Neuronal stem cell (in vitro differentiated cells): Measurements from ENCODE around the gene TDRD5.

Source experiments
- DNase-seq: peaks from one replicate; pipeline ENCODE4 v3.0.0-alpha.2; 2013; ENCODE audit warnings: low spot score
- H2AFZ ChIP-seq: one replicate; pipeline ENCODE4 v1.6.1; 2013; ENCODE audit warnings: mild to moderate bottlenecking, low read length, inconsistent platforms
- H2AK5ac ChIP-seq: 2 replicates; pipeline ENCODE4 v1.6.1; 2013; ENCODE audit warnings: low read depth, mild to moderate bottlenecking, inconsistent platforms, low read length, moderate library complexity, mixed read lengths
- H2BK120ac ChIP-seq: 2 replicates; pipeline ENCODE4 v1.6.1; 2013; ENCODE audit warnings: low read depth, mild to moderate bottlenecking, inconsistent platforms, low read length, moderate library complexity, mixed read lengths
- H2BK12ac ChIP-seq: one replicate; pipeline ENCODE4 v1.6.1; 2013; ENCODE audit warnings: low read length, inconsistent platforms
- H2BK15ac ChIP-seq: 2 replicates; pipeline ENCODE4 v1.6.1; 2013; ENCODE audit warnings: mild to moderate bottlenecking, low read length, inconsistent platforms, mixed read lengths
- H2BK5ac ChIP-seq: one replicate; pipeline ENCODE4 v1.6.1; 2013; ENCODE audit warnings: inconsistent platforms, mild to moderate bottlenecking, low read length, moderate library complexity
- H3K14ac ChIP-seq: one replicate; pipeline ENCODE4 v1.6.1; 2013; ENCODE audit warnings: low read length, inconsistent platforms
- H3K18ac ChIP-seq: 2 replicates; pipeline ENCODE4 v1.6.1; 2013; ENCODE audit warnings: low read length, inconsistent platforms
- H3K23ac ChIP-seq: 2 replicates; pipeline ENCODE4 v1.6.1; 2013; ENCODE audit warnings: low read depth, mild to moderate bottlenecking, mixed read lengths, low read length, inconsistent platforms; ENCODE audit not compliant: poor library complexity
- H3K27ac ChIP-seq: replicated peaks from 3 replicates; pipeline ENCODE4 v1.5.1; 2013; ENCODE audit warnings: low read length, inconsistent platforms
- H3K27me3 ChIP-seq, 3 experiments: 2 replicates each; pipeline ENCODE4 v1.6.1; 2013; ENCODE audit warnings: low read length in 3 of 3, mild to moderate bottlenecking in 2 of 3, inconsistent platforms in 1 of 3, low read depth in 1 of 3, mixed read lengths in 1 of 3, moderate library complexity in 1 of 3; ENCODE audit not compliant: control insufficient read depth in 3 of 3, insufficient read depth in 3 of 3
- H3K36me3 ChIP-seq, 2 donors: replicated peaks in 1 of 2; 2 replicates each; pipeline ENCODE4 v1.6.1; 2013; ENCODE audit warnings: low read length in 2 of 2; ENCODE audit not compliant: control insufficient read depth in 2 of 2, insufficient read depth in 2 of 2
- H3K4ac ChIP-seq: 2 replicates; pipeline ENCODE4 v1.6.1; 2013; ENCODE audit warnings: inconsistent platforms, mild to moderate bottlenecking, low read length, moderate library complexity
- H3K4me1 ChIP-seq, 2 donors: 1 replicate in 1 of 2; 2 replicates in 1 of 2; pipeline ENCODE4 v1.6.1; 2013; ENCODE audit warnings: low read length in 2 of 2, low read depth in 1 of 2; ENCODE audit not compliant: control insufficient read depth in 2 of 2, insufficient read depth in 1 of 2
- H3K4me2 ChIP-seq: one replicate; pipeline ENCODE4 v1.6.1; 2013; ENCODE audit warnings: mild to moderate bottlenecking, low read length, inconsistent platforms; ENCODE audit not compliant: insufficient read depth, poor library complexity, severe bottlenecking
- H3K4me3 ChIP-seq, 2 donors: 2 replicates each; pipeline ENCODE4 v1.5.1; 2013; ENCODE audit warnings: low read length in 2 of 2, mild to moderate bottlenecking in 2 of 2, inconsistent platforms in 1 of 2, moderate library complexity in 1 of 2
- H3K79me1 ChIP-seq: one replicate; pipeline ENCODE4 v1.6.1; 2013; ENCODE audit warnings: low read depth, mild to moderate bottlenecking, inconsistent platforms, low read length, moderate library complexity
- H3K9ac ChIP-seq: one replicate; pipeline ENCODE4 v1.6.1; 2013; ENCODE audit warnings: mild to moderate bottlenecking, low read depth, low read length, inconsistent platforms; ENCODE audit not compliant: poor library complexity
- H3K9me3 ChIP-seq, 2 donors: replicated peaks in 1 of 2; 2 replicates each; pipeline versions ENCODE3 to v1.6.1; 2013; ENCODE audit warnings: low read length in 2 of 2, mild to moderate bottlenecking in 2 of 2, inconsistent platforms in 1 of 2, low read depth in 1 of 2, mixed read lengths in 1 of 2, moderate library complexity in 1 of 2; ENCODE audit not compliant: control insufficient read depth in 2 of 2, insufficient read depth in 1 of 2
- H4K8ac ChIP-seq: one replicate; pipeline ENCODE4 v1.6.1; 2013; ENCODE audit warnings: low read depth, mild to moderate bottlenecking, inconsistent platforms, low read length, moderate library complexity
- H4K91ac ChIP-seq: one replicate; pipeline ENCODE4 v1.6.1; 2013; ENCODE audit warnings: low read length, low read depth, mild to moderate bottlenecking, inconsistent platforms; ENCODE audit not compliant: poor library complexity
- WGBS, 2 donors: extraction: QIAGEN DNeasy Blood & Tissue Kit; methylation state at CpG; one replicate each; pipeline ENCODE4 v1.1.7; 2013; ENCODE audit warnings: missing lambda C conversion rate in 2 of 2, mixed read lengths in 1 of 2; ENCODE audit not compliant: insufficient read length in 2 of 2, insufficient replicate concordance in 1 of 2; ENCODE audit errors: extremely low coverage in 2 of 2; 5-methylcytosine and 5-hydroxymethylcytosine counted together

The TDRD5 gene

GRCh38 chr1:179575497-179576314, 15.9 kb upstream of the TDRD5 start, which contains the start of gene NPHS2:
Gene NPHS2, minus strand, starts transcription at chr1:179575948. Its CDS starts 84 bp downstream, at chr1:179575864.
- peak within 1 kb of the TSS; percentile 27 for H3K9ac ChIP-seq
- peaks cover 0 to 63% (median 27%) of the 10 kb centered on the region in 3 experiments for H3K27me3 ChIP-seq
- peak within 1 kb of the TSS; percentile 45 for H2BK15ac ChIP-seq
- no peak within 1 kb of the TSS for H3K14ac ChIP-seq
- no peak for DNase-seq
- H3K4ac ChIP-seq = no peak within 1 kb of the TSS
- no peak within 1 kb of the TSS for H2BK120ac ChIP-seq
- H2AK5ac ChIP-seq = no peak within 1 kb of the TSS
- H4K8ac ChIP-seq = no peak within 1 kb of the TSS
- H3K18ac ChIP-seq = no peak within 1 kb of the TSS
- peak within 1 kb of the TSS in 1 of 2 donors; percentile 75 for H3K4me3 ChIP-seq
- H2AFZ ChIP-seq = peak within 1 kb of the TSS; percentile 66
- H3K23ac ChIP-seq = no peak within 1 kb of the TSS
- H3K9me3 ChIP-seq = no peaks in the 10 kb centered on the region
- H3K4me2 ChIP-seq = peak within 1 kb of the TSS; percentile 77
- no peak within 1 kb of the TSS for H2BK12ac ChIP-seq
- no CpG with 5 or more reads among the region's 77 CpGs for WGBS, 2 donors
- no peaks in the 10 kb centered on the region for H3K36me3 ChIP-seq
- no peak within 1 kb of the TSS for H4K91ac ChIP-seq
- no peak within 1 kb of the TSS for H3K27ac ChIP-seq
- H3K4me1 ChIP-seq = peaks cover 0 to 3% of the 10 kb centered on the region in 2 donors
- no peak within 1 kb of the TSS for H2BK5ac ChIP-seq
- no peaks in the 10 kb centered on the region for H3K79me1 ChIP-seq

DNA sequence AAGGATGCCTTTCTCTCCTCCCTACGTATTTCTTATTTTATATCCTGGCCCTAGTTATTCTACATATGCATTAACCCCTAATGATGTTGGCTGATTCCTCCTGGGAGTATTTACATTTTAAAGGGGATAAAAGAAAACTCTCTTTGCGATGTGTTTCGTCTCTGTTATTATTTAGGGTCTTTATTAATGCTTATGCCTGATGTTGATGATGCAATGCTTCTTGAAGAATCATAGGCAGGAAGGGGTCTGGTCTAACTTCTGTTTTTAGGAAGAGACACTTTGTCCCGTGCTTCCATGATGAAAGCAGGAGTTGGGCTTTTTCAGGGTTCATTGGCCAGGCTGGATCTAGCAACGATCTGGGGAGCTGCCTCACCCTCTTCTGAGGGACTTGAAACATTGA, 15.1 kb upstream of the TDRD5 start:
- no peak for DNase-seq

GRCh38 chr1:179583771-179584320, 7.8 kb upstream of the TDRD5 start:
- Histone ChIP-seq H4K91ac (no peak overlapping the region), H3K18ac (no peak overlapping the region), H2AFZ (no peak overlapping the region), H2AK5ac (no peak overlapping the region), H3K4me2 (no peak overlapping the region), H2BK15ac (no peak overlapping the region), H3K4ac (no peak overlapping the region), H3K9ac (no peak overlapping the region), H2BK12ac (no peak overlapping the region), H3K9me3 (no peaks in the 10 kb centered on the region), H4K8ac (no peak overlapping the region), H3K14ac (no peak overlapping the region), H3K36me3 (no peaks in the 10 kb centered on the region), H3K4me1 (peaks cover 0 to 2% of the 10 kb centered on the region in 2 donors), H3K27ac (no peak overlapping the region), H3K27me3 (peaks cover 0 to 41% (median 0%) of the 10 kb centered on the region in 3 experiments), H3K79me1 (no peaks in the 10 kb centered on the region), H3K4me3 (no peak overlapping the region), H2BK5ac (no peak overlapping the region), H3K23ac (no peak overlapping the region), H2BK120ac (no peak overlapping the region)
- DNase-seq = no peak
- WGBS, 2 donors = no CpG with 5 or more reads among the region's 5 CpGs

More for the DNA sequence above, 15.1 kb upstream of the TDRD5 start:
- WGBS, 2 donors = no CpG with 5 or more reads among the region's 5 CpGs
- Histone ChIP-seq H3K4ac (no peak overlapping the region), H3K27ac (no peak overlapping the region), H2AFZ (no peak overlapping the region), H3K27me3 (peaks cover 0 to 63% (median 27%) of the 10 kb centered on the region in 3 experiments), H2AK5ac (no peak overlapping the region), H2BK5ac (no peak overlapping the region), H3K79me1 (no peaks in the 10 kb centered on the region), H3K36me3 (no peaks in the 10 kb centered on the region), H3K23ac (no peak overlapping the region), H4K8ac (no peak overlapping the region), H3K4me2 (no peak overlapping the region), H4K91ac (no peak overlapping the region), H3K14ac (no peak overlapping the region), H3K9ac (no peak overlapping the region), H3K4me3 (no peak overlapping the region), H3K4me1 (peaks cover 0 to 3% of the 10 kb centered on the region in 2 donors), H2BK12ac (no peak overlapping the region), H3K9me3 (no peaks in the 10 kb centered on the region), H2BK120ac (no peak overlapping the region), H2BK15ac (no peak overlapping the region), H3K18ac (no peak overlapping the region)
